ENCODE data around the gene PRKG2.

The PRKG2 gene

GRCh38 chr4:81217779-81218178 is 2.8 kb upstream of the PRKG2 start:
- no peak for DNase-seq (ENCODE audit: low read depth in 1 of 2, low spot score in 1 of 2)

GRCh38 chr4:81215931-81216330 is 909 bp upstream of the PRKG2 start:
- DNase-seq (ENCODE audit: low read depth in 1 of 2, low spot score in 1 of 2), result no peak

GRCh38 chr4:81214144-81214880 is 710 bp downstream of the PRKG2 start:
- DNase-seq (ENCODE audit: low read depth in 1 of 2, low spot score in 1 of 2), result no peak

GRCh38 chr4:81213671-81214070 is 1.4 kb downstream of the PRKG2 start:
- DNase-seq (ENCODE audit: low read depth in 1 of 2, low spot score in 1 of 2), result no peak

- DNase-seq (ENCODE audit: low read depth in 1 of 2, low spot score in 1 of 2), result no peak
Measured at GRCh38 chr4:81211956-81212355, 3.1 kb downstream of the PRKG2 start.

GRCh38 chr4:81207828-81208227 is 7.2 kb downstream of the PRKG2 start:
- DNase-seq (ENCODE audit: low read depth in 1 of 2, low spot score in 1 of 2), result no peak

GRCh38 chr4:81205302-81205701 is 9.7 kb downstream of the PRKG2 start:
- DNase-seq (ENCODE audit: low read depth in 1 of 2, low spot score in 1 of 2), result no peak

GRCh38 chr4:81204571-81204970 is 10.5 kb downstream of the PRKG2 start:
- DNase-seq (ENCODE audit: low read depth in 1 of 2, low spot score in 1 of 2), result no peak

- no peak for DNase-seq (ENCODE audit: low read depth in 1 of 2, low spot score in 1 of 2)
Measured at GRCh38 chr4:81199831-81200230, 15.2 kb downstream of the PRKG2 start.

GRCh38 chr4:81198609-81199008 is 16.4 kb downstream of the PRKG2 start:
- no peak for DNase-seq (ENCODE audit: low read depth in 1 of 2, low spot score in 1 of 2)

- DNase-seq (ENCODE audit: low read depth in 1 of 2, low spot score in 1 of 2), result no peak
Measured at GRCh38 chr4:81197864-81198524, 17.0 kb downstream of the PRKG2 start.

- DNase-seq (ENCODE audit: low read depth in 1 of 2, low spot score in 1 of 2), result no peak
Measured at GRCh38 chr4:81196126-81196650, 18.8 kb downstream of the PRKG2 start.

- no peak for DNase-seq (ENCODE audit: low read depth in 1 of 2, low spot score in 1 of 2)
Measured at GRCh38 chr4:81195475-81195874, 19.5 kb downstream of the PRKG2 start.

GRCh38 chr4:81194286-81194685 is 20.7 kb downstream of the PRKG2 start:
- DNase-seq (ENCODE audit: low read depth in 1 of 2, low spot score in 1 of 2), result no peak

- DNase-seq (ENCODE audit: low read depth in 1 of 2, low spot score in 1 of 2), result no peak
Measured at GRCh38 chr4:81180916-81181315, 34.1 kb downstream of the PRKG2 start.

GRCh38 chr4:81179326-81179725 is 35.7 kb downstream of the PRKG2 start:
- DNase-seq (ENCODE audit: low read depth in 1 of 2, low spot score in 1 of 2), result no peak

GRCh38 chr4:81173213-81173612 is 41.8 kb downstream of the PRKG2 start:
- DNase-seq (ENCODE audit: low read depth in 1 of 2, low spot score in 1 of 2), result no peak

GRCh38 chr4:81166458-81167160 is 48.4 kb downstream of the PRKG2 start:
- DNase-seq (ENCODE audit: low read depth in 1 of 2, low spot score in 1 of 2), result no peak

- no peak for DNase-seq (ENCODE audit: low read depth in 1 of 2, low spot score in 1 of 2)
Measured at GRCh38 chr4:81165861-81166430, 49.1 kb downstream of the PRKG2 start.

GRCh38 chr4:81164623-81165416 is 50.2 kb downstream of the PRKG2 start:
- DNase-seq (ENCODE audit: low read depth in 1 of 2, low spot score in 1 of 2), result no peak

- no peak for DNase-seq (ENCODE audit: low read depth in 1 of 2, low spot score in 1 of 2)
Measured at GRCh38 chr4:81164126-81164525, 50.9 kb downstream of the PRKG2 start.

Measured in activated CD4-positive, alpha-beta T cell treated with anti-CD3 and anti-CD28 coated beads, Interleukin-2, amount 50 U/mL, for 24 hours (primary cell).